ENCODE results near the gene IL9R. TPM values are rescaled to one million over a fixed set of nuclear protein-coding genes. Genes with fewer than 3 reads are reported as not detected.
"Not testable (repeated sequence)": the region's sequence is repeated elsewhere in the genome, so short reads cannot be mapped to it uniquely, and the experiment has no call there.

IL9R gene
- total RNA-seq, 4 donors from 2014 or later: 0.57 to 1.4 TPM; not detected in 2

DNA sequence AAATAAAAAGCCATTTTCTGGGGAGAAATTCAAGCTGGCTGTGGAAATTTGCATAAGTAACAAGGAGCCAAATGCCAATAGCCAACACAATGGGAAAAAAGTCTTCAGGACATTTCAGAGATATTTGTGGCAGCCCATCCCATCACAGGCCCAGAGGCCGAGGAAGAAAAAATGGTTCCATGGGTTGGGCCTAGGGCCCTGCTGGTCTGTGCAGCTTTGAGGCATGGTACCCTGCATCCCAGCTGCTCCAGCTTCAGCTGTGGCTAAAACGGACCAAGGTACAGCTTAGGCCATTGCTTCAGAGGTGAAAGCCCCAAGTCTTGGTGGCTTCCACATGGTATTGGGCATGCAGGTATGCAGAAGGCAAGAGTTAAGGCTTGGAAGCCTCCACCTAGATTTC is 14.2 kb upstream of the IL9R start:
- H3K4me3 ChIP-seq: no peak overlapping the region
- WGBS, 2 donors: 68 to 77% methylated on average over 1 to 2 of the region's 2 CpGs
- no peak overlapping the region for H3K27ac ChIP-seq
- H3K9me3 ChIP-seq: peaks cover 0 to 9% (median 6%) of the 10 kb centered on the region in 3 donors
- no peak for TF ChIP-seq POLR2A (IDR thresholded peaks at IDR 0.05)
- TF ChIP-seq, protein P1, sequence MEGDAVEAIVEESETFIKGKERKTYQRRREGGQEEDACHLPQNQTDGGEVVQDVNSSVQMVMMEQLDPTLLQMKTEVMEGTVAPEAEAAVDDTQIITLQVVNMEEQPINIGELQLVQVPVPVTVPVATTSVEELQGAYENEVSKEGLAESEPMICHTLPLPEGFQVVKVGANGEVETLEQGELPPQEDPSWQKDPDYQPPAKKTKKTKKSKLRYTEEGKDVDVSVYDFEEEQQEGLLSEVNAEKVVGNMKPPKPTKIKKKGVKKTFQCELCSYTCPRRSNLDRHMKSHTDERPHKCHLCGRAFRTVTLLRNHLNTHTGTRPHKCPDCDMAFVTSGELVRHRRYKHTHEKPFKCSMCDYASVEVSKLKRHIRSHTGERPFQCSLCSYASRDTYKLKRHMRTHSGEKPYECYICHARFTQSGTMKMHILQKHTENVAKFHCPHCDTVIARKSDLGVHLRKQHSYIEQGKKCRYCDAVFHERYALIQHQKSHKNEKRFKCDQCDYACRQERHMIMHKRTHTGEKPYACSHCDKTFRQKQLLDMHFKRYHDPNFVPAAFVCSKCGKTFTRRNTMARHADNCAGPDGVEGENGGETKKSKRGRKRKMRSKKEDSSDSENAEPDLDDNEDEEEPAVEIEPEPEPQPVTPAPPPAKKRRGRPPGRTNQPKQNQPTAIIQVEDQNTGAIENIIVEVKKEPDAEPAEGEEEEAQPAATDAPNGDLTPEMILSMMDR (IDR thresholded peaks at IDR 0.05): no peak
- intact Hi-C loops (cut with DNase I): no loop called here
- H3K4me1 ChIP-seq: no peaks in the 10 kb centered on the region
- DNase-seq: no peak
- H3K36me3 ChIP-seq: no peaks in the 10 kb centered on the region
- H3K27me3 ChIP-seq: no peaks in the 10 kb centered on the region

DNA sequence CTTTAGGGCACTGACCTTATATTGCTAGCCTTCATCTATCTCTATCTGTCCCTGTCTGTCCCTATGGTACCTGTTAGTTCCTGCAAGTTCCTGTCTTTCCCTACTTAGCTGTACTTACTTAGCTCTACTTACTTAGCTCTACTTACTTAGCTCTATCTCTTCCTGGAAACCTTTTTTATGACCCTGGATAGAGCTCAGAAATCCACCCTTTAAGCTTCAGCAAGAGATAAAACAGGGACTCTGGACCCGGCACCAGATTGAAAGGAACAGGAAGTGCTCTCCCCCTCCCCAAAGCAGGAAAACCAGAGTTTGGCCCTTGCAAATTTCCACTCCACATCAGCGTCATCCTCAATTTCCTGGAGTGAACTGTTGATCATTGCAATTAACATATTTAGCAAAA is 12.3 kb upstream of the IL9R start:
- H3K36me3 ChIP-seq: no peaks in the 10 kb centered on the region
- intact Hi-C loops (cut with DNase I): no loop called here
- H3K27me3 ChIP-seq: no peaks in the 10 kb centered on the region
- no peaks in the 10 kb centered on the region for H3K4me1 ChIP-seq
- DNase-seq: no peak
- H3K27ac ChIP-seq: no peak overlapping the region
- H3K4me3 ChIP-seq: no peak overlapping the region
- WGBS, 2 donors: 57 to 67% methylated on average over 2 of the region's 2 CpGs
- TF ChIP-seq POLR2A (IDR thresholded peaks at IDR 0.05): no peak
- TF ChIP-seq, protein P1 (IDR thresholded peaks at IDR 0.05): no peak
- peaks cover 0 to 9% (median 6%) of the 10 kb centered on the region in 3 donors for H3K9me3 ChIP-seq

DNA sequence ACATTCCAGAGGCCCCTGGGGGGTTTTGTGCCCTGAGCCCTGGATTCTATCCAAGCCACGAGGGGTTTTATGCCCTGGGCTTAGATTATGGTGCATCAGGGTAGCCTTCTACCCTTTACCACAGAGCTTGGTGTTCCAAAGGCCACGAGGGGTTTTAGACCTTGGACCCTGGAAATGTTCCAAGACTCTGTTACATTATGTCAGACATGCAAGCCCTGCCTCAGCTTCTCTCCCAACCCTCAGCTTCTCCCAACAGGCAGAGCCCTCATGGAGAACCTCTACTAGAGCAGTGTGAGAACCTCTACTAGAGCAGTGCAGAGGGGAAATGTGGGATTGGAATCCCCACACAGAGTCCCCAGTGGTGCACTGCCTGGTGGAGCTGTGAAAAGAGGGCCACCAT is 10.5 kb upstream of the IL9R start:
- H3K27me3 ChIP-seq; intact Hi-C loops (cut with DNase I); H3K9me3 ChIP-seq; H3K27ac ChIP-seq; H3K36me3 ChIP-seq; H3K4me1 ChIP-seq; DNase-seq; H3K4me3 ChIP-seq: not testable (repeated sequence)
- 7 to 17% methylated on average over 2 of the region's 2 CpGs for WGBS, 2 donors

DNA sequence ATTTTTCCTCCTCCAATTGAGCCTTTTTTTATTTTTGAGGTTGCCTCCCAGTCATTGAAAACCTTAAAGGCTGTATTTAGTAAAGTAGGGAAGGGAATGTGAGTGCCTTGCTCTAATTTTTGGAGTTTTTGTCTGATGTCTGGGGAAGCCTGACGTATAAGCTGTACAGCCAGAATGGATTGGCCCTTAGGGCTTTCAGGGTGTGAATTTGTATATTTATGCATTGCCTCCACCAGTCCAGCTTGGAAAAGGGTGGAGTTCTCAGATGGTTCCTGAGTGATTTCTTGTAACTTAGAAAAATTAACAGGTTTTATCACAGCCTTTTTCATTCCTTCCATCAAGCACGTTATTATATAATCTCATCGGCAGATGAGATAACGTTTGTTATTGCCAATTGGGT is 8.6 kb upstream of the IL9R start:
- 59 to 84% methylated on average over 4 of the region's 4 CpGs for WGBS, 2 donors

GRCh38 chrX:155993421-155993820 is 4.1 kb upstream of the IL9R start:
- H3K9me3 ChIP-seq: no peaks in the 10 kb centered on the region
- WGBS, 2 donors: 67 to 69% methylated on average over 2 of the region's 2 CpGs
- TF ChIP-seq POLR2A (IDR thresholded peaks at IDR 0.05): no peak
- TF ChIP-seq, protein P1 (IDR thresholded peaks at IDR 0.05): no peak
- H3K4me1 ChIP-seq: no peaks in the 10 kb centered on the region
- H3K36me3 ChIP-seq: no peaks in the 10 kb centered on the region
- H3K27ac ChIP-seq: no peak overlapping the region
- intact Hi-C loops (cut with DNase I): no loop called here
- no peaks in the 10 kb centered on the region for H3K27me3 ChIP-seq
- H3K4me3 ChIP-seq: no peak overlapping the region
- no peak for DNase-seq

More for the DNA sequence above, 8.6 kb upstream of the IL9R start:
- intact Hi-C loops (cut with DNase I): no loop called here
- Histone ChIP-seq H3K36me3 (no peaks in the 10 kb centered on the region), H3K9me3 (no peaks in the 10 kb centered on the region), H3K27me3 (no peaks in the 10 kb centered on the region), H3K4me1 (no peaks in the 10 kb centered on the region), H3K4me3 (no peak overlapping the region), H3K27ac (no peak overlapping the region)
- TF ChIP-seq, protein P1 (IDR thresholded peaks at IDR 0.05): no peak
- no peak for TF ChIP-seq POLR2A (IDR thresholded peaks at IDR 0.05)
- no peak for DNase-seq

DNA sequence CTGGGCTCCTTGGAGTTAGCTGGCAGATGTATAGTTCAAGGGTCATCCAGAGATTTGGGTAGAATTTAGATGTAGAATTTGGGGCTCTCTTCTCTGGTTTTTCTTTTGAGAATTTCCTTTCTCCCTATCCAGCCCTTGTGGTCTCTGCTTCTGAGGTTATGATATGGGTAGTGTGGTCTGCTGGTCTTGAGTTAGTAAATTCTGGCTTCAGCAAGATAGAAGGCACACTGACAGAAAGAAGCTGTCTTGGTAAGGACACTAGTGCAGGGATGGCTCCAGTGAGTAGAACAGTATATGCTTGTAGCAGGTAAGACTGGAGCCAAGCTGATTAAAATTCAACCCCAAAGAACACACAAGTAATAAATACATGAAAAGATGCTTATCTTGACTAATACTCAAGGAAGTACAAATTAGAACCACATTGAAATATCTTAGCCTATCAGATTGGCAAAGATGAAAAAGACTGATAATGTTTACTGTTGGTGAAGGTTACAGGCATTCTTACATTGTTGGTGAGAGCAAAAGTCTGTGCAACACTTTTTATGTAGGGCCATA is 2.1 kb upstream of the IL9R start:
- H3K9me3 ChIP-seq: no peaks in the 10 kb centered on the region
- no peak for TF ChIP-seq POLR2A (IDR thresholded peaks at IDR 0.05)
- TF ChIP-seq, protein P1 (IDR thresholded peaks at IDR 0.05): no peak
- intact Hi-C loops (cut with DNase I): no loop called here
- no peak overlapping the region for H3K27ac ChIP-seq
- DNase-seq: no peak
- no peaks in the 10 kb centered on the region for H3K4me1 ChIP-seq
- no peaks in the 10 kb centered on the region for H3K27me3 ChIP-seq
- H3K4me3 ChIP-seq: no peak overlapping the region
- no peaks in the 10 kb centered on the region for H3K36me3 ChIP-seq
